Memory B cell (primary cell): Measurements from ENCODE around the gene RARS2.

Experiments
- ATAC-seq: fragments of 150-1000 bp; cut with Tn5 transposase; 2 replicates; pipeline ENCODE4 v1.10.0; 2021; ENCODE audit warnings: low read depth, mild to moderate bottlenecking, moderate library complexity
- DNase-seq, 2 donors: peaks; one replicate each; pipeline ENCODE4 v3.0.0; 2022; ENCODE audit warnings: low spot score in 2 of 2
- H3K27ac Mint-ChIP-seq: one replicate; pipeline ENCODE4 v1.8.0; 2022; ENCODE audit warnings: mild to moderate bottlenecking, moderate library complexity, mixed read lengths
- H3K27me3 Mint-ChIP-seq: one replicate; pipeline ENCODE4 v1.8.0; 2022; ENCODE audit warnings: mixed read lengths
- H3K36me3 Mint-ChIP-seq: one replicate; pipeline ENCODE4 v1.8.0; 2022; ENCODE audit warnings: mild to moderate bottlenecking, mixed read lengths
- H3K4me1 Mint-ChIP-seq: one replicate; pipeline ENCODE4 v1.8.0; 2022; ENCODE audit warnings: mixed read lengths
- H3K4me3 Mint-ChIP-seq: one replicate; pipeline ENCODE4 v1.8.0; 2022; ENCODE audit warnings: mild to moderate bottlenecking, moderate library complexity, mixed read lengths
- H3K9me3 Mint-ChIP-seq: one replicate; pipeline ENCODE4 v1.8.0; 2022; ENCODE audit warnings: mixed read lengths

Gene RARS2

GRCh38 chr6:87600576-87600975 is 10.8 kb upstream of the RARS2 start:
- no peak overlapping the region for H3K27ac Mint-ChIP-seq
- no peaks in the 10 kb centered on the region for H3K9me3 Mint-ChIP-seq
- no peaks in the 10 kb centered on the region for H3K27me3 Mint-ChIP-seq
- ATAC-seq = no peak
- H3K36me3 Mint-ChIP-seq = peaks cover 8% of the 10 kb centered on the region
- H3K4me1 Mint-ChIP-seq = no peaks in the 10 kb centered on the region
- no peak for DNase-seq
- H3K4me3 Mint-ChIP-seq = no peak overlapping the region

DNA sequence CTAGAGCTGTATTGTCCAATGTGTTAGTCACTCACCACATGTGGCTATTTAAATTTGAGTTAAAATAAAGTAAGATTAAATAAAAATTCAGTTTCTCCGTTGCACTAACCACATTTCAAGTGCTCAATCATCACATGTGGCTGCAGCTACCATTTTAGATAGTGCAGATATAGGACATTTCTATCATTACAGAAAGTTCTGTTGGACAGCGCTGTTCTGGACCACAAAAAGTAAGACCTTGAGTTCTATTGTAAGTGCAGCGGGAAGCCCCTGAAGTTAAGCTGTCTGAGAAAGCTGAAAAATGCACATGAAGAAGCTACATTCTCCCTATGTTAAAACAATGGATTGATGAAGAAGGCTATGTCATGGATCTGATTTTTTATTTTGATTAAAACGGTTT is 1.2 kb upstream of the RARS2 start:
- peak overlapping the region; percentile 96 for H3K27ac Mint-ChIP-seq
- H3K4me3 Mint-ChIP-seq = peak overlapping the region; percentile 92
- DNase-seq (no peak), ATAC-seq (no peak)
- H3K27me3 Mint-ChIP-seq = no peaks in the 10 kb centered on the region
- no peaks in the 10 kb centered on the region for H3K9me3 Mint-ChIP-seq
- peaks cover 34% of the 10 kb centered on the region for H3K4me1 Mint-ChIP-seq
- H3K36me3 Mint-ChIP-seq = peaks cover 9% of the 10 kb centered on the region

GRCh38 chr6:87590417-87590880 is 662 bp upstream of the RARS2 start:
- Mint-ChIP-seq H3K36me3 (peaks cover 11% of the 10 kb centered on the region), H3K9me3 (no peaks in the 10 kb centered on the region)
- ATAC-seq = no peak

DNA sequence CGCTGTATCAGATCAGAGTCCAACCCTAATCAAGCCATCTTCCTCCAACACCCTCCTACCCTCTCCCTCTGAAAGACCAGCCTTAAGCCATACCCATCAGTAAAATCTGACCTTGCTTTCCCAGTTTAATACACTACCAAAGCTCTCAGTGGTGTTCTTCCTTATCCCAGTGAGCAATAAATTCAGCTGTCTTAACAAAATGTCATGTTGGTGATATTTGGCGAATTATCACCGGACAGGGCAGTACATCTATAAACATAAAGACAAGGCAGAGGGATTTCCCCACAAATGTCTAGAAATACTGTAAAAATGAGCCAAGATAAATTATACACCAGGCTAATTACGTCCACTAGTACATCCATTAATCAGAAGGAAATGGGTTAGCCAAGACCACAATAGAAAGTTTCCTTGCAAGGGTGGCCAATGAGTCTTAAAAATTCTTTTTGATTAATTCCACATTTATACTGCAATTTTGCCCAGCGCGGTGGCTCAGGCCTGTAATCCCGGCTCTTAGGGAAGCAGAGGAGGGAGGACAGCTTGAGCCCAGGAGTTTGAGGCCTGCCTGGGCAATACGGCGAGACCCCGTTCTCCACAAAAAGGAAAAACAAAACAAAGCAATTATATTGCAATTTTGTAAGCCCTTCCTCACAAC is 905 bp downstream of the RARS2 start:
- no peaks in the 10 kb centered on the region for H3K9me3 Mint-ChIP-seq
- H3K27me3 Mint-ChIP-seq = no peaks in the 10 kb centered on the region
- ATAC-seq (no peak), DNase-seq (no peak)
- H3K36me3 Mint-ChIP-seq = peaks cover 8% of the 10 kb centered on the region
- H3K4me1 Mint-ChIP-seq = peaks cover 36% of the 10 kb centered on the region
- peak overlapping the region; percentile 92 for H3K4me3 Mint-ChIP-seq
- peak overlapping the region; percentile 96 for H3K27ac Mint-ChIP-seq

More at GRCh38 chr6:87590417-87590880, 662 bp upstream of the RARS2 start:
- no peak for DNase-seq
- peak overlapping the region; percentile 96 for H3K27ac Mint-ChIP-seq
- peaks cover 37% of the 10 kb centered on the region for H3K4me1 Mint-ChIP-seq
- H3K4me3 Mint-ChIP-seq = peak overlapping the region; percentile 92
- H3K27me3 Mint-ChIP-seq = no peaks in the 10 kb centered on the region

GRCh38 chr6:87586371-87587077 is 3.3 kb downstream of the RARS2 start:
- H3K9me3 Mint-ChIP-seq = no peaks in the 10 kb centered on the region
- no peak overlapping the region for H3K27ac Mint-ChIP-seq
- no peak for DNase-seq
- ATAC-seq = no peak
- no peak overlapping the region for H3K4me3 Mint-ChIP-seq
- no peaks in the 10 kb centered on the region for H3K27me3 Mint-ChIP-seq
- peaks cover 17% of the 10 kb centered on the region for H3K36me3 Mint-ChIP-seq
- peaks cover 39% of the 10 kb centered on the region for H3K4me1 Mint-ChIP-seq

GRCh38 chr6:87583822-87584221 is 6.0 kb downstream of the RARS2 start:
- peaks cover 23% of the 10 kb centered on the region for H3K36me3 Mint-ChIP-seq
- no peak for ATAC-seq

DNA sequence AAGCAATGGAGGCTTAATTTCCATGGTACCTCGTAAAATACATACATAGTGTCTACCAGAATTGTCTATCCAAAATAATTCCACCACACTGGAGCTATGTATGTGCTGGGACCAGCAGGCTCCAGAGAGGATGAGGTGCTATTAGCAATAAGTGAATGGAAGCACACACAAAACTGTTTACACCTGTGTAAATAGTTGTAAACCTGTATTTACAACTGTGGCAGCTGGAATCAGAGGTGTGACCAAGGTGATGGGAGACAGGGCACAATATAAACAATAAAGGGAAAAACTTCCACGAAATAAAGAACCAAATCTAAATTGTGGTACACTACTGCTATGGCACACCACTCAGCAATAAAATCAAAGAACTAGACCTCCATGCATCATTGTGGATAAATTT is 14.4 kb downstream of the RARS2 start:
- no peak for DNase-seq
- no peak for ATAC-seq
- Mint-ChIP-seq H3K9me3 (no peaks in the 10 kb centered on the region), H3K4me3 (no peak overlapping the region), H3K27me3 (no peaks in the 10 kb centered on the region), H3K4me1 (peaks cover 29% of the 10 kb centered on the region), H3K36me3 (peaks cover 24% of the 10 kb centered on the region), H3K27ac (no peak overlapping the region)

More at GRCh38 chr6:87583822-87584221, 6.0 kb downstream of the RARS2 start:
- H3K4me3 Mint-ChIP-seq = no peak overlapping the region
- no peak overlapping the region for H3K27ac Mint-ChIP-seq
- H3K9me3 Mint-ChIP-seq = no peaks in the 10 kb centered on the region
- H3K4me1 Mint-ChIP-seq = peaks cover 25% of the 10 kb centered on the region
- no peaks in the 10 kb centered on the region for H3K27me3 Mint-ChIP-seq
- no peak for DNase-seq

GRCh38 chr6:87574237-87574804 is 15.5 kb downstream of the RARS2 start:
- ATAC-seq = no peak

DNA sequence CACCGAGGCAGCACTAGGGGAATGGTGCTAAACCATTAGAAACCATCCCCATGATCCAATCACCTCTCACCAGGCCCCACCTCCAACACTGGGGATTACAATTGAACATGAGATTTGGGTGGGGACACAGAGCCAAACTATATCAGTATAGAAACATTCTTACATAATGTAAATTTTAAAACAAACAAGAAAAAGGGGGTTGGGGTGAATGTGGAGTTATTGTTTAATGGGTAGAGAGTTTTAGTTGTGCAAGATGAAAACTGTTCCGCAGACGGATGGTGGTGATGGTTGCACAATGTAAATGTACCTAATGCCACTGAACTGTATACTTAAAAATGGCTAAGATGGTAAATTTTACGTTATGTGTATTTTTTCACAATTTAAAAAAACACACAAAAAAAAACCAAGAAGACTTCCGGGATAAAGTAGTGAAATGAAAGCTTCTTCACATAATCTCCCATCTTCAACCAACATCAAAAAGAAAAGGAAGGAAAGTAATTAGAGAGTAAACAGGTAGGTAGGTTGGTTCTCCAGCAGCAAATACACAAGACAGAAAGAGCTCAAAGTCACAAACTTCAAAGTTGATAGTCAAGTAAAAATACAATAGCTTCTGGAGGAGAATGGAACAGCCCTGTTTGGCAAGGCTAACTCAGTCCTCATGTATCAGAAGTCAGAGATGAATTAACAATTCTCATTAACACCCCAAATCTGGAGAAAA is 16.3 kb downstream of the RARS2 start:
- DNase-seq (no peak), ATAC-seq (no peak)
- Mint-ChIP-seq H3K9me3 (no peaks in the 10 kb centered on the region), H3K4me3 (no peak overlapping the region), H3K27me3 (no peaks in the 10 kb centered on the region), H3K36me3 (peaks cover 19% of the 10 kb centered on the region), H3K27ac (peak overlapping the region; percentile 22), H3K4me1 (peaks cover 28% of the 10 kb centered on the region)

More at GRCh38 chr6:87574237-87574804, 15.5 kb downstream of the RARS2 start:
- Mint-ChIP-seq H3K36me3 (peaks cover 19% of the 10 kb centered on the region), H3K9me3 (no peaks in the 10 kb centered on the region), H3K27ac (no peak overlapping the region), H3K27me3 (no peaks in the 10 kb centered on the region), H3K4me1 (peaks cover 28% of the 10 kb centered on the region), H3K4me3 (peak overlapping the region; percentile 0)
- DNase-seq = no peak

DNA sequence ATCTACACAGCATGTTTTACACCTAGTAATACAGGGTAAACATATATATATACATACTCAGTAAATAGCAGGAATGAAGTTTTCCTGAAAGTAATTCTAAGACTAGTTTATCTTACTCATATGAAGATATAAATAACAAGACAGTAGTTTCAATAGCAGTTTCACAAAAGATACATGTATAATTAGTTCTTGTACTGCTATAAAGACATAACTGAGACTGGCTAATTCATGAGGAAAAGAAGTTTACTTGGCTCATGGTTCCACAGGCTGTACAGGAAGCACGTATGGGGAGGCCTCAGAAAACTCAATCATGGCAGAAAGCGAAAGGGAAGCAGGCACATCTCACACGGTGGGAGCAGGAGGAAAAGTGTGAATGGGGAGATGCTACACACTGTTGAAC is 16.9 kb downstream of the RARS2 start:
- H3K4me1 Mint-ChIP-seq = peaks cover 28% of the 10 kb centered on the region
- no peak for ATAC-seq
- H3K4me3 Mint-ChIP-seq = no peak overlapping the region
- H3K27me3 Mint-ChIP-seq = no peaks in the 10 kb centered on the region
- DNase-seq = no peak
- peak overlapping the region; percentile 22 for H3K27ac Mint-ChIP-seq
- no peaks in the 10 kb centered on the region for H3K9me3 Mint-ChIP-seq
- peaks cover 22% of the 10 kb centered on the region for H3K36me3 Mint-ChIP-seq

DNA sequence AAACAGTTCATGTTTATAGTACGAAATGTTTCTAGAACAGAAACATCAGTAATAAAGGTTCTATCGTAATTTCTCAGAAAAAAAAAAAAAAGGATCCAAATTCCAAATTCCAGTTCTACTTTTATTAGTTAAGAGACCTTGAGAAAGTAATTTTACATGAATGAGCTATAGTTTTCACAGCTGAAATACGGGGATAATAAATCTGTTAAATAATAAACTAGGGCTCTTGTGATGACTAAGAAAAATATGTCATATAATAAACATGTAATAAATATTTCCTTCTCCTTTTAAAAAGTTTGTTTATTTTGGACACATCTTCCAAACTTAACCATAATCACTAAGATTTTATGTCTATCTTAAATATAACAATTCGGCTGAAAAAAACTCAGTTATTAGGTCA is 17.8 kb downstream of the RARS2 start:
- Mint-ChIP-seq H3K27ac (no peak overlapping the region), H3K9me3 (no peaks in the 10 kb centered on the region), H3K4me3 (no peak overlapping the region), H3K27me3 (no peaks in the 10 kb centered on the region), H3K4me1 (peaks cover 28% of the 10 kb centered on the region), H3K36me3 (peaks cover 19% of the 10 kb centered on the region)
- ATAC-seq (no peak), DNase-seq (no peak)

- peaks cover 21% of the 10 kb centered on the region for H3K36me3 Mint-ChIP-seq
Observed at GRCh38 chr6:87561017-87561416, 28.8 kb downstream of the RARS2 start.

GRCh38 chr6:87558446-87558845 is 31.3 kb downstream of the RARS2 start:
- Mint-ChIP-seq H3K9me3 (no peaks in the 10 kb centered on the region), H3K27me3 (no peaks in the 10 kb centered on the region), H3K27ac (no peak overlapping the region), H3K4me1 (peaks cover 3% of the 10 kb centered on the region), H3K36me3 (peaks cover 19% of the 10 kb centered on the region), H3K4me3 (no peak overlapping the region)
- ATAC-seq (no peak), DNase-seq (no peak)

More at GRCh38 chr6:87561017-87561416, 28.8 kb downstream of the RARS2 start:
- Mint-ChIP-seq H3K4me1 (peaks cover 3% of the 10 kb centered on the region), H3K4me3 (no peak overlapping the region), H3K9me3 (no peaks in the 10 kb centered on the region), H3K27me3 (no peaks in the 10 kb centered on the region), H3K27ac (no peak overlapping the region)
- DNase-seq = no peak
- no peak for ATAC-seq

DNA sequence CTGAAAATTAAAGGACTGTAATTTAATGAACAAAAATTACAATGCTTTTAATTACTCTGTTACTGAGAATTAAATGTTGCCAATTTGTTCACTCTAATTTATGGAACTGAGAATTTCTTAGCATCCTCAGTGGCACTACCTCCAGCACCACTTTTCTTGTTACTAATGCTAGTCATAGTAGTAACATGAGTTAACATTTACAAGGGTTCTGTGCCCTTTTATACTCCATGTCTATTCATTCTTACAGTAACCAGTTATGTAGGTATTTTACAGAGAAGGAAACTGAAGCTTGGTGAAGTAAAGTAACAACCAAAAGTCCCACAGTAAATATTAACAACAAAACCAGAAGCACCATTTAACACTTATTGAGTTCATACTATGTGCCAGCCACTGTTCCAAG is 34.3 kb downstream of the RARS2 start:
- no peak overlapping the region for H3K27ac Mint-ChIP-seq
- no peaks in the 10 kb centered on the region for H3K9me3 Mint-ChIP-seq
- H3K4me3 Mint-ChIP-seq = no peak overlapping the region
- peaks cover 22% of the 10 kb centered on the region for H3K36me3 Mint-ChIP-seq
- DNase-seq = no peak
- no peaks in the 10 kb centered on the region for H3K27me3 Mint-ChIP-seq
- H3K4me1 Mint-ChIP-seq = peaks cover 3% of the 10 kb centered on the region
- ATAC-seq = no peak
